A549 (cell line): ENCODE measurements around the gene PIK3CA. TPM values are rescaled to one million over a fixed set of nuclear protein-coding genes. Genes with fewer than 3 reads are reported as not detected.

Experiments used
- ATAC-seq, 2 experiments: fragments of 200-7000 bp in 1 of 2; fragments of >200 bp in 1 of 2; cut with Nextera tagmentation in 1 of 2; cut with Tn5 transposase in 1 of 2; 3 replicates each; pipeline versions ENCODE4 v1.8.0 to v1.9.1; 2018 to 2020; ENCODE audit warnings: mild to moderate bottlenecking in 1 of 2, moderate library complexity in 1 of 2
- CTCF ChIA-PET: fragments of 300-600 bp; sonication (Branson Sonifier 250); formaldehyde crosslinking; extraction: SDS; loops from one replicate; lab custom pipeline; 2021; ENCODE audit warnings: antibody characterized with exemption, inconsistent platforms; lab: Yijun Ruan, JAX
- POLR2A ChIA-PET: fragments of 350-600 bp; formaldehyde crosslinking; extraction: SDS; loops from one replicate; lab custom pipeline; 2021; ENCODE audit warnings: antibody characterized with exemption, inconsistent platforms; lab: Yijun Ruan, JAX
- DNase-seq, 2 experiments: peaks; one replicate each; pipeline versions ENCODE4 v3.0.0 to v3.0.0-alpha.2; 2011 to 2016; ENCODE audit warnings: low read depth in 1 of 2, low spot score in 1 of 2
- FAIRE-seq: peaks from 2 replicates; lab custom pipeline; 2011; peaks lifted over from hg19 to GRCh38; lab: Jason Lieb, UNC
- H3K27ac ChIP-seq, 2 experiments: fragments of >200 bp; sonication (Bioruptor Twin); formaldehyde crosslinking; 3 replicates each; pipeline ENCODE4 v1.5.1; 2016 to 2017
- H3K4me1 ChIP-seq: fragments of >200 bp; sonication (Bioruptor Twin); formaldehyde crosslinking; 3 replicates; pipeline ENCODE4 v1.6.1; 2016
- H3K4me2 ChIP-seq: fragments of >200 bp; sonication (Bioruptor Twin); formaldehyde crosslinking; 3 replicates; pipeline ENCODE4 v1.6.1; 2016
- H3K4me3 ChIP-seq: fragments of >200 bp; sonication (Bioruptor Twin); formaldehyde crosslinking; 3 replicates; pipeline ENCODE4 v1.5.1; 2016
- H3K9me3 ChIP-seq: fragments of >200 bp; sonication (Bioruptor Twin); formaldehyde crosslinking; 3 replicates; pipeline ENCODE4 v1.6.1; 2016
- BCL3 ChIP-seq: fragments of >200 bp; sonication (Bioruptor Twin); formaldehyde crosslinking; IDR thresholded peaks from 3 replicates; pipeline ENCODE4 v1.6.1; 2016
- BHLHE40 ChIP-seq: IDR thresholded peaks from 2 replicates; pipeline ENCODE4 v1.6.1; 2012; ENCODE audit warnings: low read depth, low read length, inconsistent platforms
- CBX2 ChIP-seq: fragments of 200-600 bp; sonication (generic); IDR thresholded peaks from 2 replicates; pipeline ENCODE4 v1.6.1; 2016; ENCODE audit warnings: low read depth, mild to moderate bottlenecking, borderline replicate concordance
- CHD4 ChIP-seq: fragments of 200-600 bp; sonication (generic); IDR thresholded peaks from 2 replicates; pipeline ENCODE4 v1.6.1; 2016; ENCODE audit warnings: antibody characterized with exemption, mild to moderate bottlenecking, borderline replicate concordance
- EHF ChIP-seq: fragments of 250-450 bp; sonication (Bioruptor Pico); IDR thresholded peaks from 2 replicates; pipeline ENCODE4 v1.5.0; 2020; ENCODE audit warnings: mild to moderate bottlenecking
- FOSL2 ChIP-seq, 2 experiments: fragments of 450-650 bp in 1 of 2; fragments of >200 bp in 1 of 2; sonication (Bioruptor Twin) in 1 of 2; formaldehyde crosslinking; IDR thresholded peaks; 2 replicates each; pipeline versions ENCODE4 v1.5.0 to v1.6.1; 2016 to 2020; ENCODE audit warnings: mild to moderate bottlenecking in 1 of 2, moderate library complexity in 1 of 2
- GATA3 ChIP-seq: IDR thresholded peaks from 2 replicates; pipeline ENCODE4 v1.6.1; 2012; ENCODE audit warnings: borderline replicate concordance
- HDAC2 ChIP-seq: fragments of 200-600 bp; sonication (generic); IDR thresholded peaks from 2 replicates; pipeline ENCODE4 v1.6.1; 2016
- HEYL ChIP-seq: fragments of 250-450 bp; sonication (Bioruptor Pico); IDR thresholded peaks from 2 replicates; pipeline ENCODE4 v1.8.0; 2021; ENCODE audit warnings: mild to moderate bottlenecking, moderate library complexity
- HMGXB4 ChIP-seq: fragments of 250-450 bp; sonication (Bioruptor Pico); IDR thresholded peaks from 2 replicates; pipeline ENCODE4 v1.5.0; 2021; ENCODE audit warnings: mild to moderate bottlenecking, moderate library complexity, borderline replicate concordance
- HOXA7 ChIP-seq: fragments of 250-450 bp; sonication (Bioruptor Pico); IDR thresholded peaks from 2 replicates; pipeline ENCODE4 v1.5.0; 2020; ENCODE audit warnings: mild to moderate bottlenecking, moderate library complexity
- JUN ChIP-seq, 2 experiments: fragments of >200 bp; sonication (Bioruptor Twin); formaldehyde crosslinking; IDR thresholded peaks; 2 replicates in 1 of 2; 3 replicates in 1 of 2; pipeline ENCODE4 v1.6.1; 2016 to 2017
- KDM5A ChIP-seq: fragments of 200-600 bp; sonication (generic); IDR thresholded peaks from 2 replicates; pipeline ENCODE4 v1.6.1; 2016; ENCODE audit warnings: antibody characterized with exemption, mild to moderate bottlenecking
- NPAS2 ChIP-seq: fragments of 250-450 bp; sonication (Bioruptor Pico); IDR thresholded peaks from 2 replicates; pipeline ENCODE4 v1.8.0; 2022; ENCODE audit warnings: mild to moderate bottlenecking, moderate library complexity, borderline replicate concordance
- NR3C1 ChIP-seq: fragments of >200 bp; sonication (Bioruptor Twin); formaldehyde crosslinking; IDR thresholded peaks from 3 replicates; pipeline ENCODE4 v1.6.1; 2017
- PHF8 ChIP-seq: fragments of 200-600 bp; sonication (generic); IDR thresholded peaks from 2 replicates; pipeline ENCODE4 v1.6.1; 2016; ENCODE audit warnings: low read depth, mild to moderate bottlenecking, antibody characterized with exemption, moderate library complexity, borderline replicate concordance
- POLR2A ChIP-seq: IDR thresholded peaks from 2 replicates; pipeline ENCODE4 v1.6.1; 2012; ENCODE audit warnings: mild to moderate bottlenecking, low read length
- POLR2AphosphoS2 ChIP-seq: conservative IDR thresholded peaks from 2 replicates; pipeline ENCODE4 v1.6.1; 2012; ENCODE audit warnings: low read length, improper control_type of control experiment, inconsistent platforms
- RARB ChIP-seq: fragments of 250-450 bp; sonication (Bioruptor Pico); IDR thresholded peaks from 2 replicates; pipeline ENCODE4 v1.8.0; 2021; ENCODE audit warnings: mild to moderate bottlenecking, moderate library complexity
- REST ChIP-seq: fragments of 200-600 bp; sonication (generic); IDR thresholded peaks from 2 replicates; pipeline ENCODE4 v1.6.1; 2016; ENCODE audit warnings: antibody characterized with exemption, mild to moderate bottlenecking, moderate library complexity
- RNF2 ChIP-seq: fragments of 200-600 bp; sonication (generic); IDR thresholded peaks from 2 replicates; pipeline ENCODE4 v1.6.1; 2016; ENCODE audit warnings: low read depth, mild to moderate bottlenecking, antibody characterized with exemption, moderate library complexity, borderline replicate concordance
- TFCP2L1 ChIP-seq: fragments of 250-450 bp; sonication (Bioruptor Pico); IDR thresholded peaks from 2 replicates; pipeline ENCODE4 v1.5.0; 2021; ENCODE audit warnings: mild to moderate bottlenecking
- USF2 ChIP-seq: fragments of 450-650 bp; IDR thresholded peaks from 2 replicates; pipeline ENCODE4 v1.6.1; 2014; ENCODE audit warnings: antibody characterized with exemption
- ZC3H11A ChIP-seq: fragments of 450-650 bp; IDR thresholded peaks from 2 replicates; pipeline ENCODE4 v1.6.1; 2014; ENCODE audit warnings: antibody characterized with exemption, mild to moderate bottlenecking
- ZFP36 ChIP-seq: fragments of 450-650 bp; IDR thresholded peaks from 2 replicates; pipeline ENCODE4 v1.6.1; 2014; ENCODE audit warnings: borderline replicate concordance; ENCODE audit not compliant: partially characterized antibody
- ZNF302 ChIP-seq: fragments of 250-450 bp; sonication (Bioruptor Pico); IDR thresholded peaks from 2 replicates; pipeline ENCODE4 v1.9.0; 2021; ENCODE audit warnings: inconsistent platforms, mild to moderate bottlenecking, moderate library complexity
- ZSCAN20 ChIP-seq: fragments of 250-450 bp; sonication (Bioruptor Pico); IDR thresholded peaks from 2 replicates; pipeline ENCODE4 v1.8.0; 2022; ENCODE audit warnings: mild to moderate bottlenecking, moderate library complexity
- WGBS: methylation state at CpG from one replicate; pipeline ENCODE4 v1.1.6; 2017; ENCODE audit errors: missing lambda C conversion rate; 5-methylcytosine and 5-hydroxymethylcytosine counted together
- polyA plus RNA-seq, 4 experiments: library from polyadenylated mRNA; depleted of rRNA in 3 of 4; stranded (reverse); fragments of >200 nt; fragmentation: RNase III in 1 of 4; extraction: RNeasy Plus Mini Kit Qiagen cat#74134 plus additional on column Dnase treatment in 1 of 4; gene quantifications; 2 replicates in 3 of 4; 3 replicates in 1 of 4; pipeline ENCODE4 v1.2.3, GENCODE V29; 2011 to 2017

Gene PIK3CA
- polyA plus RNA-seq, 2 of the 4 experiments (the other 2 are of a cell fraction), result 6.2 to 10.3 TPM

- WGBS, result 61% methylated on average over 4 of the region's 4 CpGs
- DNase-seq (no peak), FAIRE-seq (no peak), ATAC-seq (no peak)
- Histone ChIP-seq H3K4me2 (no peak overlapping the region), H3K27ac (no peak overlapping the region), H3K4me1 (no peaks in the 10 kb centered on the region), H3K9me3 (no peaks in the 10 kb centered on the region), H3K4me3 (no peak overlapping the region)
- CTCF ChIA-PET, result interaction anchor here (0.8 to 1.7 kb wide), 2 partner anchors 49 to 117 kb away, joined by 4 to 5 read pairs; partner anchors contain the start of gene PIK3CA
- TF ChIP-seq ZNF302 (CRISPR knock-in tag) (no peak), ZFP36 (no peak)
- POLR2A ChIA-PET, result no interaction called here
Measured at GRCh38 chr3:179265875-179266274, 117.7 kb downstream of the PIK3CA start.

GRCh38 chr3:179266701-179267211, 118.6 kb downstream of the PIK3CA start:
- no peaks in the 10 kb centered on the region for H3K4me1 ChIP-seq
- TF ChIP-seq REST, result no peak
- no peak for TF ChIP-seq CHD4
- TF ChIP-seq RNF2, result no peak
- no peak for TF ChIP-seq HDAC2
- no peak for TF ChIP-seq BHLHE40
- TF ChIP-seq HOXA7 (CRISPR knock-in tag), result no peak
- no peak for TF ChIP-seq TFCP2L1 (CRISPR knock-in tag)
- TF ChIP-seq ZNF302 (CRISPR knock-in tag), result no peak
- TF ChIP-seq ZSCAN20 (CRISPR knock-in tag), result no peak
- TF ChIP-seq POLR2AphosphoS2, result no peak
- TF ChIP-seq JUN (IDR thresholded peaks at IDR 0.05), result no peak
- TF ChIP-seq NR3C1, result no peak
- no peak for TF ChIP-seq EHF
- no peak for TF ChIP-seq BCL3
- no peak for TF ChIP-seq CBX2
- no peak for TF ChIP-seq NPAS2
- no peak for TF ChIP-seq PHF8
- TF ChIP-seq, all 56 proteins: peak for 0
- ChIA-PET POLR2A (no interaction called here), CTCF (interaction anchor here (0.8 kb wide), 1 partner anchor 49 kb away, joined by 4 read pairs; no protein-coding TSS in a partner anchor)
- DNase-seq (no peak), ATAC-seq (no peak), FAIRE-seq (no peak)
- Histone ChIP-seq H3K27ac (no peak overlapping the region), H3K9me3 (no peaks in the 10 kb centered on the region), H3K4me2 (no peak overlapping the region), H3K4me3 (no peak overlapping the region)
- 86% methylated on average over 12 of the region's 21 CpGs for WGBS

GRCh38 chr3:179268400-179269051, 120.4 kb downstream of the PIK3CA start:
- WGBS, result 35% methylated on average over 4 of the region's 4 CpGs
- Histone ChIP-seq H3K9me3 (no peaks in the 10 kb centered on the region), H3K4me1 (no peaks in the 10 kb centered on the region), H3K4me3 (no peak overlapping the region), H3K4me2 (no peak overlapping the region), H3K27ac (no peak overlapping the region)
- no peak for ATAC-seq
- CTCF ChIA-PET, result interaction anchor here (0.6 kb wide), 1 partner anchor 73 kb away, joined by 5 read pairs; no protein-coding TSS in a partner anchor
- DNase-seq, result no peak
- FAIRE-seq, result no peak
- POLR2A ChIA-PET, result no interaction called here
- TF ChIP-seq ZFP36 (no peak), KDM5A (no peak), POLR2AphosphoS2 (no peak), HMGXB4 (CRISPR knock-in tag) (no peak), POLR2A (no peak), JUN (IDR thresholded peaks at IDR 0.05) (no peak), HDAC2 (no peak), ZC3H11A (no peak), HEYL (CRISPR knock-in tag) (no peak), RARB (CRISPR knock-in tag) (no peak), FOSL2 (IDR thresholded peaks at IDR 0.05) (no peak), FOSL2 (CRISPR knock-in tag; IDR thresholded peaks at IDR 0.05) (no peak), GATA3 (no peak), HOXA7 (CRISPR knock-in tag) (no peak), USF2 (no peak)
